Measurements from ENCODE around the gene SEMG1.

The SEMG1 gene

DNA sequence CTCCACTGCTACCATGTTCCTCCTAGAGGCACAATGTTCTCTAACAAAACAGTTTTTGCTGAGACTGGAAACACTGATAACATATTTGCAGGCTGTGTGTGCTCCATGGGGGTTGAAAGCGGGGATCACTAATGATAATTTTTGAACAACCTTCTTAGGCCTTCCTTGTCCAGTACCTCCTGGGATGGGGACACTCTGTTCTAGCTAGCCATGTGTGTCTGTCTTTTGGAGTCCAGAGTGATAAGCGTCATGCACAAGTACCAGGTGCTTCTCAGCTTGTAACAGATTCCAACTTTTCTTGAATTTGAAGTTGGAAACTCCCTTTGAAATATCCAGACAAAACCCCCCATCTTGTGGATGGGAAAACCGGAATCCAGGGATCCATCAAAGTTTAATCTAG lies 17.0 kb upstream of the SEMG1 start:
- Histone ChIP-seq H3K36me3 (ENCODE audit: insufficient read depth) (no peaks in the 10 kb centered on the region), H3K79me2 (ENCODE audit: insufficient read depth, low read depth) (no peaks in the 10 kb centered on the region), H3K9ac (no peak overlapping the region), H4K20me1 (ENCODE audit: insufficient read depth) (no peaks in the 10 kb centered on the region), H2AFZ (ENCODE audit: low read depth) (no peak overlapping the region), H3K4me1 (ENCODE audit: low read depth, poor library complexity, severe bottlenecking) (no peaks in the 10 kb centered on the region), H3K4me3 (IDR thresholded peaks at IDR 0.05; ENCODE audit: insufficient read depth, low read depth, low read length) (no peak overlapping the region), H3K27me3 (ENCODE audit: insufficient read depth, low read depth) (no peaks in the 10 kb centered on the region), H3K4me2 (no peak overlapping the region), H3K27ac (no peak overlapping the region)
- TF ChIP-seq CTCF (conservative IDR thresholded peaks at IDR 0.05; ENCODE audit: low read depth, low read length), result no peak

DNA sequence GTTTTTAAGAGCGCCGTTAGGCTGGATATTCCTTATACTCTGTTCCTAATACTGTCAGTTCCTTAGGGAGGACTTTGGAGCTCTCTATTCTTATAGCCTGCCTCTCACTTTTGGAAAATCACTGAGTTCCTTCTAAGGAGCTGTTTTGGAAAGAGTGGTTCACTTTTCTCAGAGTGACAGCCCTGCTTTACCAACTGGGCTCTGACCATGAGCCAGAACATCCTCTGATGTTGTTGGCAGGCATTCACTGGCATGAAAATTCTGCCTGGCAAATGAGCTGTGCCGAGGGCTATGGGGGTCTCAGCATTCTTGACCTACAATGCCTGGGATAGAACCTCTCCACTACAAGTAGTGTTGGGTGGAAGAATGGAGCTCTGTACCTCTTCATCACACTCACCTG lies 14.9 kb upstream of the SEMG1 start:
- Histone ChIP-seq H3K4me2 (no peak overlapping the region), H3K27me3 (ENCODE audit: insufficient read depth, low read depth) (no peaks in the 10 kb centered on the region), H3K4me1 (ENCODE audit: low read depth, poor library complexity, severe bottlenecking) (no peaks in the 10 kb centered on the region), H3K79me2 (ENCODE audit: insufficient read depth, low read depth) (no peaks in the 10 kb centered on the region), H3K36me3 (ENCODE audit: insufficient read depth) (no peaks in the 10 kb centered on the region), H3K27ac (no peak overlapping the region), H3K4me3 (IDR thresholded peaks at IDR 0.05; ENCODE audit: insufficient read depth, low read depth, low read length) (no peak overlapping the region), H3K9ac (no peak overlapping the region), H2AFZ (ENCODE audit: low read depth) (no peak overlapping the region), H4K20me1 (ENCODE audit: insufficient read depth) (no peaks in the 10 kb centered on the region)
- TF ChIP-seq CTCF (conservative IDR thresholded peaks at IDR 0.05; ENCODE audit: low read depth, low read length), result no peak

DNA sequence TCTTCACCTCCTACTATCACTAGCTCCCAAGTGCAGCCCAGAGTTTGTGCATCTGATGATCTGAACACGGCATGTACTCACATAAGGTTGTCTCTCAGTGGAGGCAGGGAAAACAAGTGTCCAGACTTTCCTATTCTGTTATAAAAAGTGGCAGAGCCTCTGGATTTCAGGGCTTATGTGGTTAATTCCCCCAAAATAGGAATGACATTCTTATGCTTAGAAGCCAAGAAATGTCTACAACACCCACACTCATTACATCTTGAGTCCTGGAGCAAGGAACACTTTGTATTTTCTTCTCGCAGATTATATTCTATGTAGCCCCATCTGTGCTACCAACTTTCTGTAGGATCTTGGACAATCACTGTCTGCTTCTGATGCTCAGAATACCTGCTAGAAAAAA lies 13.5 kb upstream of the SEMG1 start:
- no peaks in the 10 kb centered on the region for H3K4me1 ChIP-seq (ENCODE audit: low read depth, poor library complexity, severe bottlenecking)
- H3K79me2 ChIP-seq (ENCODE audit: insufficient read depth, low read depth), result no peaks in the 10 kb centered on the region
- H2AFZ ChIP-seq (ENCODE audit: low read depth), result no peak overlapping the region
- H3K27ac ChIP-seq, result no peak overlapping the region
- no peak overlapping the region for H3K4me2 ChIP-seq
- H3K9ac ChIP-seq, result no peak overlapping the region
- H3K4me3 ChIP-seq (IDR thresholded peaks at IDR 0.05; ENCODE audit: insufficient read depth, low read depth, low read length), result no peak overlapping the region
- no peak for TF ChIP-seq CTCF (conservative IDR thresholded peaks at IDR 0.05; ENCODE audit: low read depth, low read length)
- no peaks in the 10 kb centered on the region for H3K36me3 ChIP-seq (ENCODE audit: insufficient read depth)
- no peaks in the 10 kb centered on the region for H3K27me3 ChIP-seq (ENCODE audit: insufficient read depth, low read depth)
- no peaks in the 10 kb centered on the region for H4K20me1 ChIP-seq (ENCODE audit: insufficient read depth)

GRCh38 chr20:45209924-45210323 lies 3.1 kb downstream of the SEMG1 start:
- H2AFZ ChIP-seq (ENCODE audit: low read depth), result no peak overlapping the region
- H3K27ac ChIP-seq, result no peak overlapping the region
- H3K79me2 ChIP-seq (ENCODE audit: insufficient read depth, low read depth), result no peaks in the 10 kb centered on the region

More at GRCh38 chr20:45209924-45210323, 3.1 kb downstream of the SEMG1 start:
- Histone ChIP-seq H4K20me1 (ENCODE audit: insufficient read depth) (no peaks in the 10 kb centered on the region), H3K4me2 (no peak overlapping the region), H3K27me3 (ENCODE audit: insufficient read depth, low read depth) (no peaks in the 10 kb centered on the region), H3K4me1 (ENCODE audit: low read depth, poor library complexity, severe bottlenecking) (no peaks in the 10 kb centered on the region), H3K36me3 (ENCODE audit: insufficient read depth) (no peaks in the 10 kb centered on the region), H3K4me3 (IDR thresholded peaks at IDR 0.05; ENCODE audit: insufficient read depth, low read depth, low read length) (no peak overlapping the region), H3K9ac (no peak overlapping the region)
- no peak for TF ChIP-seq CTCF (conservative IDR thresholded peaks at IDR 0.05; ENCODE audit: low read depth, low read length)

All from KMS-11 (cell line).